SK-N-MC (cell line): ENCODE results near the gene KIF21B.

Experiments used
- EZH2 ChIP-seq: fragments of 200-600 bp; sonication (generic); IDR thresholded peaks from one replicate; pipeline ENCODE4 v1.6.1; 2017; ENCODE audit warnings: antibody characterized with exemption
- FOXP2 ChIP-seq: optimal IDR thresholded peaks from 2 replicates; pipeline ENCODE3; 2011; ENCODE audit warnings: mild to moderate bottlenecking, moderate library complexity; ENCODE audit not compliant: insufficient read depth; ENCODE audit errors: extremely low read length, control extremely low read depth
- POLR2AphosphoS5 ChIP-seq: IDR thresholded peaks from 2 replicates; pipeline ENCODE4 v1.6.1; 2012; ENCODE audit warnings: mild to moderate bottlenecking, low read depth, low read length, borderline replicate concordance

GRCh38 chr1:200971955-200972711, 51.4 kb downstream of the KIF21B start:
- TF ChIP-seq EZH2 (no peak), POLR2AphosphoS5 (no peak), FOXP2 (no peak)
